ENCODE results near the gene TDRD9.
"Not testable (repeated sequence)": the region's sequence is repeated elsewhere in the genome, so short reads cannot be mapped to it uniquely, and the experiment has no call there.

Gene TDRD9

DNA sequence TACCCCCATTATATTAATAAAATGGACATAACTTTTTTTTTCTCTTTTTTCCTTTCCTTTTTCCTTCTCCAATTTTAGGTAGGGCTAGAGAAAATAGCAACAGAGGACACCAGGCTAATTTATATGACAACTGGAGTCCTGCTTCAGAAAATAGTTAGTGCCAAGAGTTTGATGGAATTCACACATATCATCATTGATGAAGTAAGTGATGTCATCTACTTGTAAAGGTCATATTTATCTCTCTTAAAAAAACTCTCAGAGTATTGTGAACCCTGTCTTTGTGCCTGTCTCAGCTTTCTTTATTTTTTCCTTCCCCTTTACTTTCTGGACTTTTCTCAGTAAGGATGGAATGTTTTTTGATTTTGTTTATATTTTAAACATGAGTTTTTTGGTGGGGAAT lies 38.4 kb downstream of the TDRD9 start:
- Histone ChIP-seq H2BK5ac (ENCODE audit: low read length) (no peak overlapping the region), H2AK5ac (ENCODE audit: low read length) (no peak overlapping the region), H3K79me2 (ENCODE audit: control insufficient read depth, insufficient read depth, low read length) (no peaks in the 10 kb centered on the region), H3K36me3 (ENCODE audit: control insufficient read depth, insufficient read depth, low read length) (no peaks in the 10 kb centered on the region), H3K9ac (ENCODE audit: low read length) (no peak overlapping the region), H3K4me1 (ENCODE audit: control insufficient read depth, low read depth, low read length) (no peaks in the 10 kb centered on the region), H2BK120ac (ENCODE audit: low read depth, low read length) (no peak overlapping the region), H3K27me3 (ENCODE audit: insufficient read depth, low read length, poor library complexity) (no peaks in the 10 kb centered on the region), H3K27ac (ENCODE audit: low read depth, low read length) (no peak overlapping the region), H3K4me3 (ENCODE audit: low read length) (no peak overlapping the region), H3K18ac (ENCODE audit: low read length) (no peak overlapping the region), H3K4me2 (ENCODE audit: low read length) (no peak overlapping the region), H3K79me1 (ENCODE audit: low read length) (no peaks in the 10 kb centered on the region), H2BK15ac (replicated peaks; ENCODE audit: low read depth) (no peak overlapping the region), H4K5ac (ENCODE audit: low read length) (no peak overlapping the region), H4K8ac (ENCODE audit: low read depth, low read length) (no peak overlapping the region), H3K23ac (ENCODE audit: low read length) (no peak overlapping the region), H3K4ac (ENCODE audit: low read depth, low read length) (no peak overlapping the region), H3K56ac (ENCODE audit: low read length) (no peak overlapping the region)
- no peak for DNase-seq

DNA sequence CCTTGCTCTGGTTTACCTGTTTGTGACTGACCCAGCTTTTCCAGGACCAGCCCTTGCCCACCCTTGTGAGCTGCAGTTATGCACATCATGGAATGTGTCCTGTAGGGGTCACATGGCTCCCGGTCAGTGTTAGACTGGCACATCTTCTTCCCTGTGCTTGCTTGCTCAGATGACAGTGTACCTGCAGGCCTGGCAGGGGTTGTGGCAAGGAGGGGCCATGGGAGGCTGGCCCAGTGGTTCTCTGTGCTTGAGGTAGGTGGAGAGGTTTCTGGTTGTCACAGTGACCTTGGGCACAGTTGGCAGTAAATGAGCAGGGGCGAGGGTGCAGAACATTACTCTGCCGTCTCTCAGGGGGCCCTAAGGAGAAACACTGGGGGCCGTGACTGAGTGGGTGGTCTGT lies 41.7 kb downstream of the TDRD9 start:
- H3K4me1 ChIP-seq (ENCODE audit: control insufficient read depth, low read depth, low read length): no peaks in the 10 kb centered on the region
- H4K8ac ChIP-seq (ENCODE audit: low read depth, low read length): no peak overlapping the region
- H3K4me3 ChIP-seq (ENCODE audit: low read length): no peak overlapping the region
- no peaks in the 10 kb centered on the region for H3K79me2 ChIP-seq (ENCODE audit: control insufficient read depth, insufficient read depth, low read length)
- H2BK5ac ChIP-seq (ENCODE audit: low read length): no peak overlapping the region
- H3K23ac ChIP-seq (ENCODE audit: low read length): no peak overlapping the region
- no peak overlapping the region for H2BK15ac ChIP-seq (replicated peaks; ENCODE audit: low read depth)
- no peak overlapping the region for H2AK5ac ChIP-seq (ENCODE audit: low read length)
- no peak overlapping the region for H3K56ac ChIP-seq (ENCODE audit: low read length)
- no peak for DNase-seq
- no peaks in the 10 kb centered on the region for H3K79me1 ChIP-seq (ENCODE audit: low read length)
- WGBS (ENCODE audit: extremely low coverage, insufficient coverage, low lambda C conversion rate): no CpG with 5 or more reads among the region's 4 CpGs
- no peak overlapping the region for H3K4ac ChIP-seq (ENCODE audit: low read depth, low read length)
- no peak overlapping the region for H2BK120ac ChIP-seq (ENCODE audit: low read depth, low read length)
- H3K27me3 ChIP-seq (ENCODE audit: insufficient read depth, low read length, poor library complexity): no peaks in the 10 kb centered on the region
- H3K27ac ChIP-seq (ENCODE audit: low read depth, low read length): no peak overlapping the region
- no peak overlapping the region for H4K5ac ChIP-seq (ENCODE audit: low read length)
- H3K36me3 ChIP-seq (ENCODE audit: control insufficient read depth, insufficient read depth, low read length): no peaks in the 10 kb centered on the region
- H3K4me2 ChIP-seq (ENCODE audit: low read length): no peak overlapping the region
- no peak overlapping the region for H3K9ac ChIP-seq (ENCODE audit: low read length)
- no peak overlapping the region for H3K18ac ChIP-seq (ENCODE audit: low read length)

DNA sequence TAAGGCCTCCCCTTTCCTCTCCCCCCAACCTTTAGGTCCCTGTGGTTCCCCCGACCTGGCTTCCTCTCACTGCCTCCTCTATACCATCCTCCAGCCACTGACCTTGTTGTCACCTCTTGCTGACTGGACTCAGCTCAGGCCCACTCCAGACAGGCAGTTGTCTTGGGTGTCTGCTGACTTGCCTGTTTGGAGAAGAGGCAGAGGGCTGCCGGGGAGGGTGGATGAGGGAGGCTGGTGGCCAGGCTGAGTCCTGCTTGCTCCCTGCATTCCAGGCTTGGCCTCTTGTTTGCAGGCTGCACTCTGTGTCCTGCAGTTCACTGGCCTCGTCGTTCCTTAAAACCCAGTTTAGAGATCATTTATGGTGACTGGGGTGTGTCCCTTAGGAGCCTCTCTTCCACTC lies 45.1 kb downstream of the TDRD9 start:
- Histone ChIP-seq H4K8ac (ENCODE audit: low read depth, low read length) (no peak overlapping the region), H3K79me1 (ENCODE audit: low read length) (no peaks in the 10 kb centered on the region), H3K27ac (ENCODE audit: low read depth, low read length) (no peak overlapping the region), H2AK5ac (ENCODE audit: low read length) (no peak overlapping the region), H3K4me2 (ENCODE audit: low read length) (no peak overlapping the region), H3K36me3 (ENCODE audit: control insufficient read depth, insufficient read depth, low read length) (no peaks in the 10 kb centered on the region), H3K4me1 (ENCODE audit: control insufficient read depth, low read depth, low read length) (no peaks in the 10 kb centered on the region), H3K4me3 (ENCODE audit: low read length) (no peak overlapping the region), H3K4ac (ENCODE audit: low read depth, low read length) (no peak overlapping the region), H3K56ac (ENCODE audit: low read length) (no peak overlapping the region), H2BK5ac (ENCODE audit: low read length) (no peak overlapping the region), H3K9ac (ENCODE audit: low read length) (no peak overlapping the region), H3K27me3 (ENCODE audit: insufficient read depth, low read length, poor library complexity) (no peaks in the 10 kb centered on the region), H3K79me2 (ENCODE audit: control insufficient read depth, insufficient read depth, low read length) (no peaks in the 10 kb centered on the region), H3K18ac (ENCODE audit: low read length) (no peak overlapping the region), H3K23ac (ENCODE audit: low read length) (no peak overlapping the region), H2BK120ac (ENCODE audit: low read depth, low read length) (no peak overlapping the region), H4K5ac (ENCODE audit: low read length) (no peak overlapping the region), H2BK15ac (replicated peaks; ENCODE audit: low read depth) (no peak overlapping the region)
- no CpG with 5 or more reads among the region's 4 CpGs for WGBS (ENCODE audit: extremely low coverage, insufficient coverage, low lambda C conversion rate)
- DNase-seq: peak; percentile 8

GRCh38 chr14:103974575-103974974 lies 46.3 kb downstream of the TDRD9 start:
- no peak overlapping the region for H3K4ac ChIP-seq (ENCODE audit: low read depth, low read length)
- no peaks in the 10 kb centered on the region for H3K36me3 ChIP-seq (ENCODE audit: control insufficient read depth, insufficient read depth, low read length)
- no peak overlapping the region for H4K8ac ChIP-seq (ENCODE audit: low read depth, low read length)
- no peak overlapping the region for H3K56ac ChIP-seq (ENCODE audit: low read length)
- no peak for DNase-seq
- no peak overlapping the region for H2BK120ac ChIP-seq (ENCODE audit: low read depth, low read length)
- no peak overlapping the region for H3K4me2 ChIP-seq (ENCODE audit: low read length)
- no peaks in the 10 kb centered on the region for H3K27me3 ChIP-seq (ENCODE audit: insufficient read depth, low read length, poor library complexity)
- no peak overlapping the region for H3K27ac ChIP-seq (ENCODE audit: low read depth, low read length)
- no peak overlapping the region for H4K5ac ChIP-seq (ENCODE audit: low read length)
- H3K79me2 ChIP-seq (ENCODE audit: control insufficient read depth, insufficient read depth, low read length): no peaks in the 10 kb centered on the region
- no peak overlapping the region for H2AK5ac ChIP-seq (ENCODE audit: low read length)
- no peak overlapping the region for H3K9ac ChIP-seq (ENCODE audit: low read length)
- H3K23ac ChIP-seq (ENCODE audit: low read length): no peak overlapping the region
- no peak overlapping the region for H2BK5ac ChIP-seq (ENCODE audit: low read length)
- no peak overlapping the region for H2BK15ac ChIP-seq (replicated peaks; ENCODE audit: low read depth)
- H3K4me1 ChIP-seq (ENCODE audit: control insufficient read depth, low read depth, low read length): no peaks in the 10 kb centered on the region
- no peak overlapping the region for H3K18ac ChIP-seq (ENCODE audit: low read length)
- H3K79me1 ChIP-seq (ENCODE audit: low read length): no peaks in the 10 kb centered on the region
- H3K4me3 ChIP-seq (ENCODE audit: low read length): no peak overlapping the region
- no CpG with 5 or more reads among the region's 2 CpGs for WGBS (ENCODE audit: extremely low coverage, insufficient coverage, low lambda C conversion rate)

- not testable (repeated sequence) for H3K4ac ChIP-seq (ENCODE audit: low read depth, low read length); H3K27ac ChIP-seq (ENCODE audit: low read depth, low read length); H3K27me3 ChIP-seq (ENCODE audit: insufficient read depth, low read length, poor library complexity); H2BK120ac ChIP-seq (ENCODE audit: low read depth, low read length); H3K4me1 ChIP-seq (ENCODE audit: control insufficient read depth, low read depth, low read length); H2BK15ac ChIP-seq (replicated peaks; ENCODE audit: low read depth); H3K79me2 ChIP-seq (ENCODE audit: control insufficient read depth, insufficient read depth, low read length); H3K56ac ChIP-seq (ENCODE audit: low read length); H3K36me3 ChIP-seq (ENCODE audit: control insufficient read depth, insufficient read depth, low read length); H3K23ac ChIP-seq (ENCODE audit: low read length); H3K79me1 ChIP-seq (ENCODE audit: low read length); H3K18ac ChIP-seq (ENCODE audit: low read length); H4K5ac ChIP-seq (ENCODE audit: low read length); H3K9ac ChIP-seq (ENCODE audit: low read length); H2AK5ac ChIP-seq (ENCODE audit: low read length); H3K4me2 ChIP-seq (ENCODE audit: low read length); H3K4me3 ChIP-seq (ENCODE audit: low read length); H4K8ac ChIP-seq (ENCODE audit: low read depth, low read length); H2BK5ac ChIP-seq (ENCODE audit: low read length)
- peak; percentile 31 for DNase-seq
- no CpG with 5 or more reads among the region's 14 CpGs for WGBS (ENCODE audit: extremely low coverage, insufficient coverage, low lambda C conversion rate)
Observed at GRCh38 chr14:103980623-103981238, 52.5 kb downstream of the TDRD9 start.

DNA sequence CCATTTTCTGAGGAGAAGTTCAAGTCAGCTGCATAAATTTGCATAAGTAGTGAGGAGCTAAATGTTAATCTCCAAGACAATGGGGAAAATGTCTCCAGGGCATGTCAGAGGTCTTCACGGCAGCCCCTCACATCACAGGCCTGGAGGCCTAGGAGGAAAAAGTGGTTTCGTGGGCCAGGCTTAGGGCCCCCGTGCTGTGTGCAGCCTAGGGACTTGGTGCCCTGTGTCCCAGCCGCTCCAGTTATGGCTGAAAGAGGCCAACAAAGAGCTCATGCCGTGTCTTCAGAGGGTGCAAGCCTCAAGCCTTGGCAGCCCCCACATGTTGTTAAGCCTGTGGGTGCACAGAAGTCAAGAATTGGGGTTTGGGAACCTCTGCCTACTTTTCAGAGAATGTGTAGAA lies 55.9 kb downstream of the TDRD9 start:
- Histone ChIP-seq H2BK5ac (ENCODE audit: low read length) (no peak overlapping the region), H2BK15ac (replicated peaks; ENCODE audit: low read depth) (no peak overlapping the region), H3K27ac (ENCODE audit: low read depth, low read length) (no peak overlapping the region), H3K27me3 (ENCODE audit: insufficient read depth, low read length, poor library complexity) (no peaks in the 10 kb centered on the region), H4K8ac (ENCODE audit: low read depth, low read length) (no peak overlapping the region), H3K56ac (ENCODE audit: low read length) (no peak overlapping the region), H3K4me1 (ENCODE audit: control insufficient read depth, low read depth, low read length) (no peaks in the 10 kb centered on the region), H3K9ac (ENCODE audit: low read length) (no peak overlapping the region), H3K4me3 (ENCODE audit: low read length) (no peak overlapping the region), H2BK120ac (ENCODE audit: low read depth, low read length) (no peak overlapping the region), H4K5ac (ENCODE audit: low read length) (no peak overlapping the region), H3K36me3 (ENCODE audit: control insufficient read depth, insufficient read depth, low read length) (no peaks in the 10 kb centered on the region), H3K4me2 (ENCODE audit: low read length) (no peak overlapping the region), H3K79me1 (ENCODE audit: low read length) (no peaks in the 10 kb centered on the region), H2AK5ac (ENCODE audit: low read length) (no peak overlapping the region), H3K4ac (ENCODE audit: low read depth, low read length) (no peak overlapping the region), H3K79me2 (ENCODE audit: control insufficient read depth, insufficient read depth, low read length) (no peaks in the 10 kb centered on the region), H3K18ac (ENCODE audit: low read length) (no peak overlapping the region), H3K23ac (ENCODE audit: low read length) (no peak overlapping the region)
- no peak for DNase-seq
- WGBS (ENCODE audit: extremely low coverage, insufficient coverage, low lambda C conversion rate): no CpG with 5 or more reads among the region's 5 CpGs
